Tibial nerve (tissue), 3 donors: ENCODE results near the gene GPC5.

Experiments
- EP300 ChIP-seq, 2 donors: sonication (generic); formaldehyde crosslinking; IDR thresholded peaks; one replicate each; pipeline ENCODE4 v1.6.1; 2017; ENCODE audit warnings: antibody characterized with exemption in 2 of 2, mild to moderate bottlenecking in 1 of 2
- POLR2A ChIP-seq, 2 donors: fragments of 450-650 bp; IDR thresholded peaks; one replicate each; pipeline ENCODE4 v1.6.1; 2017; ENCODE audit warnings: antibody characterized with exemption in 2 of 2, mild to moderate bottlenecking in 2 of 2, moderate library complexity in 2 of 2

- TF ChIP-seq POLR2A (IDR thresholded peaks at IDR 0.05) (no peak), EP300 (IDR thresholded peaks at IDR 0.05) (no peak)
Observed at GRCh38 chr13:92896842-92897241, 1498.4 kb downstream of the GPC5 start.
